NCI-H2171 (cell line): Measurements from ENCODE around the gene SLCO3A1.

ENCODE experiments used
- DNase-seq: peaks from one replicate; lab custom pipeline; 2025; lab: John Stamatoyannopoulos, UW

The SLCO3A1 gene

DNA sequence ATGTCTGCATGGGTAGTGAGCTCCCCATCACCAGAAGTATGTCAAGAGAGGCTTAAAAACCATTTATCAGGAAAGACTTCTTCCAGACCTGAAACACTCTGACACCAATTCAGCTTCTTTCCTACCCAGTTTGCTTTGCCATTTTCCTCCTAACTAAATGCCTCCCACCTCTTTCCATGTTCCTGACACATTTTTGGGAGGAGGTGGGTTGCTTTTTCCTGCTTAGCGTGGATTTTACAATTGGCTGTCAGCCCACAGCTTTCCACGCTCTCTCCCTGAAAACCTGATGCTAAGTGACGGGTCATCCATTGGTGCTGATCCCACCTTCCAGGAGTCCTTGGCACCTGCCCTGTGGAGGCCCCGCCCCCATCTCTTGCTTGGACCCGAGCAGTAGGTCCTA is 275.3 kb downstream of the SLCO3A1 start:
- no peak for DNase-seq

DNA sequence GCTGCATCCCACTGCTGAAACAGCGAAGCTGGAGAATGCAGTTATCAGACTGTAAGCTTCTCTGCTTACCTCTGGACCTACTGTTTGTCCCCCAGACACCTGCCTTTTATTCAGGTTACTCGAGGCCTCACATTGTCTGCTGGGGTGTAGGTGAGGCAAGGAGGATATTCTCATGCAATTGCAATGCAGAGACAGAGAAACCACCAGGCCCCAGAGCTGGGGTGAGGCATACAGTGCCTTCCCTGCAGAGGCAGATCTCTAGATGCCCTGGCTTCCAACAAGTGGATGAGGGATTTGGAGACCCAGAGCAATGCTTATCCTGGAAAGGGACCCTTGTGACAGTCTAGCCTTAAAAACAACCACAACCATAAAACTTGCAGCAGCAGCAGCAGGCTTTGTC is 276.7 kb downstream of the SLCO3A1 start:
- no peak for DNase-seq

DNA sequence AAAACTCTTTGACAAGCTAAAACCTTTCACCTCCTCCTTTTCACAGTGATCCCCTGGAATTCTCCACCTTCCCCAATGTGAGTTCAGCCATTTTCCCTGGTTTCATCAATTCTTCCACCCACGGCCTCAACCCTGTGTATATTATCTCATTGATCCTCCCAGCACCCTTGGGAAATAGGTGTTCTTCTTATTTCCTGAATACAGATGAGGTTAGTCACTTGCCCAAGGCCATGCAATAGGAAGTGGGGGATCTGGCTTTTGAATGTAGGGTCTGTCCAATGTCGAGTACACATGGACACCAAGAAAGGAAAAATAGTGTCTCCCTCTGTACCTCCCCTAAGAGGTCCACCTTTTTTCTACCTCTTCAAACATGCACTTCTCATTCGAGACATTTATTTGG is 277.4 kb downstream of the SLCO3A1 start:
- DNase-seq: no peak

DNA sequence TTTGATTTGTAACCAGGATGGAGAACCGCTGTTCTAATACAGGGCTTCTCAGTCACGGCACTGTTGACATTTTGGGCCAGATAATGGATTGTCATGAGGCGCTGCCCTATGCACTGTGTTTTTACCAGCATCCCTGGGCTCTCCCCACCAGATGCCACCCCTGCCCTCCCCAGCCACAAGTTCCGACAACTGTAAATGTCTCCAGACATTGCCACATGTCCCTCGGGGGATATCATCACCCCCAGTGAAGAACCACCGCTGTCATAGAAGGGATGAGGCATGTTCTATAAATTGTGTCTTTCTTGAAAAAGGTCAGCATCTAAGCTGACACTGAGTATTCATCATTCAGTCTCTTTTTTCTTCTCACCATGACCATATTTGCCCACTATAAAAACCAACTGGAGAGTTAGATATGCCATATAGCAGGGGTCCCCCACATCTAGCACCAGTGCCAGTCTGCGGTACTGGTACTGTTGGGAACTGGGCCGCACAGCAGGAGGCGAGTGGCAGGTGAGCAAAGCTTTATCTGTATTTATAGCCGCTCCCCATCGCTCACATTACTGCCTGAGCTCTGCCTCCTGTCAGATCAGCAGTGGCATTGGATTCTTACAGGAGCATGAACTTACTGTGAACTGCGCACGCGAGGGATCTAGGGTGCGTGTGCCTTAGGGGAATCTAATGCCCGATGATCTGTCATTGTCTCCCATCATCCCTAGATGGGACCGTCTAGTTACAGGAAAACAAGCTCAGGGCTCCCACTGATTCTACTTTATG is 279.7 kb downstream of the SLCO3A1 start:
- DNase-seq: no peak

GRCh38 chr15:92140796-92141195 is 287.3 kb downstream of the SLCO3A1 start:
- no peak for DNase-seq

DNA sequence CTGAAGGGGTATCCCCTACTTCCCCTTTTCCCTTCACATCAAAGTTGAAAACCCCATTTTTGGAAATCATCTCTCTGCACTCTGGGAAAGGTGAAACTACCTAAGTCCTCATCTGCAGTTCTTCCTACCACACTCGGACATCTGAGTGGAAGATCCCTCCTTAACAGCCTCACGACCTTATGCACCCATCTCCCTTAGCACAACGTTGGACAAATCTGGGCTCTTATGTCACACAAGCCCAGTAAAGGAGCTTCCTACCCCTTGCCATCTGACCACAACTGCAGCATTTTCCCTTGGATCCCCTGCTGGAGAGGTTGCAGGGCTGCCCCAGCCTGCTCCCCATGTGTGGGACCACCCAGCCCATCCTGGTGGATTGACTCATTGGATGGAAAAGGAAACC is 288.1 kb downstream of the SLCO3A1 start:
- DNase-seq: no peak

GRCh38 chr15:92142242-92143232 is 289.0 kb downstream of the SLCO3A1 start:
- DNase-seq: no peak

DNA sequence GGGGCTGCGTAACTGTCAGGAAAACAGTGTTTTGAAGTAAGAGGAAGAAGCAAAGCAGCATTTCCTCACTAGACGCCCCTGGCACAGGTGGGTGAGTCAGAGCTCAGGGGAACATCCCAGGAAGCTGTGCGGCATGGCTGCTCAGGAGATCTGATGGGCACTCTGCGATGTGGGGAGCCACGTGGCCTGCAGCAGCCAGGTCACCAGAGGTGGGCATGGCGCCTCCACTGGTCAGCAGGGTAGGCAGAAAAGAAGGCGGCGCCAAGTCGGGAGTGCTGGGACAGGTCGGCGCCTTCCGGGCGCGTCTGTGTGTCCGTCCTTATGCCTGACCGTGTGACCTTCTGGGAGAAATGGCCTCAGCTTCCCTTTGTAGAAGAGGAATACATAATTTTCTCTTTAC is 290.3 kb downstream of the SLCO3A1 start:
- DNase-seq: no peak

- no peak for DNase-seq
These were observed 293.1 kb downstream of the SLCO3A1 start for GRCh38 chr15:92146511-92147150.

GRCh38 chr15:92149029-92149428 is 295.5 kb downstream of the SLCO3A1 start:
- no peak for DNase-seq

DNA sequence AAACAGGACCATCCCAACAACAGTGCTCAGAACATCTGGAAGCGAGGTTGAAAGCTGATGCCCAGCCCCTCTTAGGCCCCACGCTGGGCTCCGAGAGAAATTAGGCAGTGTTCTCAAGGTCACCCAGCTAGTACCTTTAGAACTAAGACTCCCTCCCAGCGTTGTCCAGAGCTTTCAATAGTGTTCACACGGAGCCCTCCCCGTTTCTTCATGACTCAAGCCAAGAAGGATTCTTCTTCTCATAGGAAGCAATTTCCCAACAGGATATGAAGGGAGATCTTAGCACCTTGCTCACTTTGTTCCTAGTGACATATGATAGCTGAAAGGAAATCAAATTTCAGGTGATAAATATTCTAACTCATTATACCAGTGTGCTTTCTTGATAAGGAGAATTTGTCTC is 296.0 kb downstream of the SLCO3A1 start:
- DNase-seq: no peak

- DNase-seq: no peak
These were observed 297.7 kb downstream of the SLCO3A1 start for GRCh38 chr15:92151168-92151567.

DNA sequence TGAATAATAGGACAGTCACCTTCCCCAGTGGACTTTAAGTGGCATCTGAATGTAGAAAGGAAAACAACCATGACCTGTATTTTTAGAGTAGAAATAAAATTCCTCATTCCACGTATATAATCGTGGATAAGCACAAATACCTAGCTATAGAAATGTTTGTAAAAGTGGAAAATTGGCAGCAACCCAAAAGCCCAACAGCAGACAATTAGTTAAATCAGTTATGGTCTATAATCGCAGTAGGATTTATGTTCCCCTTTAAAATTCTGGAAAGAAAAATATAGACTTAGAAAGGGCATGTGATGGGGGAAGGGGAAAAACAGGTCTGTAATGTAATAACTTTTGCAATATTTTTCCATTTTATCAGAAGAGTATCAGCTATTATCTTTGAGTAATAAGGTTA is 298.2 kb downstream of the SLCO3A1 start:
- no peak for DNase-seq

GRCh38 chr15:92152983-92153382 is 299.5 kb downstream of the SLCO3A1 start:
- no peak for DNase-seq

GRCh38 chr15:92153620-92154019 is 300.1 kb downstream of the SLCO3A1 start:
- no peak for DNase-seq

DNA sequence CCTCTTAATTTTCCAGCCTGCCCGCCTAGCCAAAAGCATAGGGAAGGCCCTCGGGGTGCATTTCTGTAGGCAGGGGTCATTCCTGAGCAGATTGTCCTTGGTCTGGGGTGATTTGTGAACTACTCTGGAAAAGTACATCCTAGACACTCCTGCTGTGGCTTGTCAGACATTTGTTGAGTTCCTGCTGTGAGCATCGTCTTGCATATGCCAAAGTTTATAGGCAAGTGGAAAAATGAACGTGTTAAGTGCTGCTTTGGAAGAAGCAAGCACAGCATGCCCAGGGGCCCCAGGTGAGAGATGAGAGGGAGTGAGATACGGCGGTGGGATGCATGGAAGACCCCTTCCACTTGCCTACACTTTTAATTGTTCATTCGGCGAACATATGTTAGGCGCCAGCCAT is 302.4 kb downstream of the SLCO3A1 start:
- no peak for DNase-seq

GRCh38 chr15:92157666-92158298 is 304.3 kb downstream of the SLCO3A1 start:
- DNase-seq: no peak

DNA sequence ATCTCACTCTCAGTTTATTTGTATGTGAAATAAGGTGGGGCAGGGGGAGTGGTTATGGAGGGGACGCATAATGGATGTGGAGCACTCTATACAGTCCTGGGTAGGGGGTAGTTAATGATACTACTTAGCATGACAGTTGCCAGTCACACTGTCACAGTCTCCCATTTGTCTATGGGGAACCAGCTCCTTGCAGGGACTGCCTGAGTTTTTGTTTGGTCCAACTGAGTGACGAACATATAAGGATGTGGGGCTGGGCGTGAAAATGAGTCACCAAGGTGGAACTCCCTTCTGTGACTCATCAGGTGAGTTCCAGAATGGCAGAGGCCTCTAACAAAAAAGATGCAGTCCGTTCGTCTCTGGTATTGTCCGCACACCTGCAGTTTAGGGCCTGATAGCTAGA is 304.9 kb downstream of the SLCO3A1 start:
- no peak for DNase-seq

DNA sequence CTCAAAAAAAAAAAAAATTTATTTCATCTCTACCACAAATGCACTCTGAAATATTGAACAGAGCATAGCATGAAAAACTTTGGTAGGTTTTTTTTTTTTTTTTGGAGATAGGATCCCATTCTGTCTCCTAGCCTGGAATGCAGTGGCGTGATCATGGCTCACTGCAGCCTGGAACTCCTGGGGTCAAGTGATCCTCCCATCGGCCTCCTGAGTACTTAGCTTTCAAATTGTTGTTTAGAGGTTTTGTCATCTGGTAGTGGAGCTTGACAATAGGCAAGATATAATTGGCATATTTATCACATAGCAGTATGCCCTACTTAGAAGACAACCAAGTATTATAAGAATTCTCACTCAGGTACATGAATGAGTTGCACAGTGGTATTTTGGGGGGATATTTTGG is 306.0 kb downstream of the SLCO3A1 start:
- no peak for DNase-seq

GRCh38 chr15:92159906-92160841 is 306.7 kb downstream of the SLCO3A1 start:
- DNase-seq: peak; percentile 40
